K562 (cell line): Measurements from ENCODE around the gene ZNF362. TPM values are rescaled to one million over a fixed set of nuclear protein-coding genes. Genes with fewer than 3 reads are reported as not detected.

Experiments
- ATAC-seq: fragments of 200-7000 bp; cut with Tn5 transposase; 3 replicates; pipeline ENCODE4 v1.9.1; 2020; ENCODE audit warnings: moderate library complexity
- BruUV-seq: library from RNA; stranded (reverse); fragments of 400-500 nt; replicated peaks from 2 replicates; lab custom pipeline; 2021; lab: Mats Ljungman, UMichigan
- CTCF ChIA-PET: fragments of 300-600 bp; formaldehyde crosslinking; extraction: SDS; loops from one replicate; lab custom pipeline; 2021; ENCODE audit warnings: low intra/inter-chr PET ratio; lab: Yijun Ruan, JAX
- POLR2A ChIA-PET: fragments of 300-600, 350-650 bp; sonication (Branson Sonifier 250); formaldehyde crosslinking; extraction: SDS; loops from one replicate; lab custom pipeline; 2021; ENCODE audit warnings: antibody characterized with exemption, inconsistent platforms; lab: Yijun Ruan, JAX
- DNase-seq, 4 experiments: peaks; one replicate each; pipeline versions ENCODE4 v3.0.0 to v3.0.0-alpha.2; 2011 to 2018; ENCODE audit warnings: low spot score in 3 of 4, mixed read lengths in 3 of 4; ENCODE audit errors: extremely low read depth in 1 of 4
- FAIRE-seq: peaks from 2 replicates; lab custom pipeline; 2011; peaks lifted over from hg19 to GRCh38; lab: Jason Lieb, UNC
- H2AFZ ChIP-seq: 2 replicates; pipeline ENCODE4 v1.6.0; 2011; ENCODE audit warnings: low read depth, low read length, control low read depth, inconsistent platforms
- H3K27ac ChIP-seq: fragments of 200-600 bp; 3 replicates; pipeline ENCODE4 v1.8.0; 2011; ENCODE audit warnings: low read depth, mild to moderate bottlenecking, control low read depth, inconsistent platforms, low read length, moderate library complexity, mixed read lengths; ENCODE audit errors: extremely low read depth
- H3K27me3 ChIP-seq, 2 experiments: fragments of 300-600 bp in 1 of 2; 2 replicates in 1 of 2; 3 replicates in 1 of 2; pipeline versions ENCODE4 v1.6.0 to v1.8.0; 2011; ENCODE audit warnings: inconsistent platforms in 2 of 2, low read length in 2 of 2, mild to moderate bottlenecking in 1 of 2, mixed read lengths in 1 of 2, moderate library complexity in 1 of 2; ENCODE audit not compliant: control insufficient read depth in 2 of 2, insufficient read depth in 2 of 2
- H3K36me3 ChIP-seq: fragments of 300-600 bp; 3 replicates; pipeline ENCODE4 v1.8.0; 2011; ENCODE audit warnings: mild to moderate bottlenecking, low read length, inconsistent platforms; ENCODE audit not compliant: control insufficient read depth, insufficient read depth
- H3K4me1 ChIP-seq, 2 experiments: fragments of 200-600 bp in 1 of 2; replicated peaks in 1 of 2; 2 replicates in 1 of 2; 3 replicates in 1 of 2; pipeline versions ENCODE4 v1.5.1 to v1.8.0; 2011; ENCODE audit warnings: inconsistent platforms in 2 of 2, low read length in 2 of 2, mild to moderate bottlenecking in 1 of 2, mixed read lengths in 1 of 2, moderate library complexity in 1 of 2; ENCODE audit not compliant: control insufficient read depth in 2 of 2, insufficient read depth in 2 of 2
- H3K4me2 ChIP-seq: 2 replicates; pipeline ENCODE4 v1.6.1; 2011; ENCODE audit warnings: low read length, control low read depth, inconsistent platforms, mixed read lengths; ENCODE audit not compliant: insufficient read depth
- H3K4me3 ChIP-seq: fragments of 200-600 bp; sonication (generic), shearing (Covaris generic); 2 replicates; pipeline ENCODE4 v1.5.1; 2016; ENCODE audit warnings: control low read depth, inconsistent platforms
- H3K79me2 ChIP-seq: fragments of 200-600 bp; 3 replicates; pipeline ENCODE4 v1.8.0; 2011; ENCODE audit warnings: low read length, inconsistent platforms; ENCODE audit not compliant: control insufficient read depth, insufficient read depth
- H3K9ac ChIP-seq, 2 experiments: 2 replicates each; pipeline versions ENCODE4 v1.6.0 to v1.6.1; 2011; ENCODE audit warnings: low read depth in 2 of 2, low read length in 2 of 2, control low read depth in 1 of 2, inconsistent platforms in 1 of 2, mild to moderate bottlenecking in 1 of 2, mixed read lengths in 1 of 2; ENCODE audit not compliant: insufficient read depth in 1 of 2
- H3K9me1 ChIP-seq: one replicate; pipeline ENCODE4 v1.6.0; 2011; ENCODE audit warnings: inconsistent platforms, mild to moderate bottlenecking, low read length, moderate library complexity; ENCODE audit not compliant: control insufficient read depth, insufficient read depth
- H3K9me3 ChIP-seq: replicated peaks from 2 replicates; pipeline ENCODE4 v1.5.1; 2011; ENCODE audit warnings: low read depth, low read length, inconsistent platforms; ENCODE audit not compliant: control insufficient read depth, insufficient read depth
- H4K20me1 ChIP-seq: replicated peaks from 2 replicates; pipeline ENCODE4 v1.6.1; 2011; ENCODE audit warnings: low read length, inconsistent platforms, mixed read lengths; ENCODE audit not compliant: control insufficient read depth, insufficient read depth
- BRD4 ChIP-seq: fragments of 200-600 bp; sonication (generic); IDR thresholded peaks from 2 replicates; pipeline ENCODE4 v1.6.1; 2017; ENCODE audit warnings: inconsistent platforms
- CTCFL ChIP-seq: IDR thresholded peaks from 2 replicates; pipeline ENCODE4 v1.6.1; 2011; ENCODE audit warnings: borderline replicate concordance, low read depth, mild to moderate bottlenecking, moderate library complexity, low read length; ENCODE audit not compliant: insufficient read depth, poor library complexity, severe bottlenecking
- ESRRA ChIP-seq: fragments of 450-650 bp; IDR thresholded peaks from 2 replicates; pipeline ENCODE4 v1.6.1; 2014; ENCODE audit warnings: low read depth, mild to moderate bottlenecking, moderate library complexity, borderline replicate concordance
- HMGN3 ChIP-seq: IDR thresholded peaks from 2 replicates; pipeline ENCODE4 v1.6.1; 2011; ENCODE audit warnings: borderline replicate concordance, low read depth, mild to moderate bottlenecking, mixed read lengths, low read length; ENCODE audit not compliant: insufficient read length; ENCODE audit errors: extremely low read depth
- HSF4 ChIP-seq: fragments of 250-450 bp; sonication (Bioruptor Pico); IDR thresholded peaks from 2 replicates; pipeline ENCODE4 v2.1.2; 2022; ENCODE audit warnings: mild to moderate bottlenecking, moderate library complexity, borderline replicate concordance
- L3MBTL2 ChIP-seq: fragments of 450-650 bp; IDR thresholded peaks from 2 replicates; pipeline ENCODE4 v1.6.1; 2016; ENCODE audit warnings: mild to moderate bottlenecking, moderate library complexity
- MTA2 ChIP-seq: fragments of 450-650 bp; IDR thresholded peaks from 2 replicates; pipeline ENCODE4 v1.6.1; 2016; ENCODE audit warnings: low read depth
- NR3C1 ChIP-seq: sonication (generic); formaldehyde crosslinking; IDR thresholded peaks from 2 replicates; pipeline ENCODE4 v1.8.1; 2022; ENCODE audit warnings: missing genetic modification reagents
- RBM39 ChIP-seq: fragments of 200-400 bp; formaldehyde crosslinking; optimal IDR thresholded peaks from 2 replicates; pipeline ENCODE3; 2018; ENCODE audit warnings: low read depth, low read length
- TSC22D4 ChIP-seq: fragments of 450-650 bp; IDR thresholded peaks from 2 replicates; pipeline ENCODE4 v1.6.1; 2016; ENCODE audit warnings: missing genetic modification characterization, missing biosample characterization, control low read depth
- ZFP91 ChIP-seq: sonication (generic); formaldehyde crosslinking; IDR thresholded peaks from 2 replicates; pipeline ENCODE4 v1.8.0; 2022; ENCODE audit warnings: mild to moderate bottlenecking, missing genetic modification reagents
- ZNF592 ChIP-seq: fragments of 450-650 bp; IDR thresholded peaks from 2 replicates; pipeline ENCODE4 v1.6.1; 2017; ENCODE audit warnings: antibody characterized with exemption, mild to moderate bottlenecking
- WGBS: fragments of 100-300 bp; shearing (Covaris generic); methylation state at CpG from one replicate; pipeline ENCODE4 v1.1.6; 2016; ENCODE audit warnings: low coverage, mixed read lengths; ENCODE audit not compliant: insufficient coverage; ENCODE audit errors: missing lambda C conversion rate; 5-methylcytosine and 5-hydroxymethylcytosine counted together
- in situ Hi-C: fragments of 300-500 bp; cut with MboI; formaldehyde crosslinking; loops from 4 replicates; pipeline ENCODE4 v1.15.0; 2018; ENCODE audit warnings: inconsistent platforms, mixed read lengths
- intact Hi-C: fragments of 100-400 bp; cut with micrococcal nuclease; formaldehyde crosslinking; loops from 2 replicates; pipeline ENCODE4 v1.14.2; 2022
- polyA plus RNA-seq, 8 experiments: library from polyadenylated mRNA; depleted of rRNA in 4 of 8; stranded (reverse) in 5 of 8; unstranded in 3 of 8; fragments of >200 nt; fragmentation: Nextera tagmentation in 2 of 8; fragmentation: Illumina TruSeq in 1 of 8; extraction: Ambion mirVana in 2 of 8; extraction: Trizol in 1 of 8; gene quantifications; 2 replicates each; pipeline versions ENCODE4 v1.2.1 to v1.2.3, GENCODE V29; 2011 to 2014; ENCODE audit warnings: inconsistent platforms in 1 of 8, missing spikeins in 1 of 8
- total RNA-seq, 7 experiments: library from RNA; depleted of rRNA in 6 of 7; stranded (reverse); fragments of >200 nt in 6 of 7; fragmentation: Illumina TruSeq in 2 of 7; extraction: Trizol in 2 of 7; gene quantifications; 2 replicates each; pipeline versions ENCODE4 v1.2.1 to v1.2.3, GENCODE V29; 2011 to 2021; ENCODE audit warnings: low replicate concordance in 1 of 7

The ZNF362 gene
- total and polyA plus RNA-seq, 9 of the 15 experiments (the other 6 are each of a cell fraction or from before 2014, with no cell fraction given) = 0.01 to 1.1 (median 0.35) TPM; not detected in 1

GRCh38 chr1:33282791-33283190 is 26.5 kb downstream of the ZNF362 start (continued):
- no peak for TF ChIP-seq ZFP91 (CRISPR knock-in tag)

GRCh38 chr1:33284049-33284448 is 27.8 kb downstream of the ZNF362 start:
- WGBS = 2% methylated on average over 6 of the region's 6 CpGs
- H3K4me2 ChIP-seq = no peak overlapping the region
- no TSS peak for BruUV-seq
- in situ Hi-C loops (no loop called here), intact Hi-C loops (no loop called here)
- H3K9me3 ChIP-seq = no peaks in the 10 kb centered on the region
- peaks cover 0 to 10% of the 10 kb centered on the region in 2 experiments; a peak in 1 of 5 replicates for H3K4me1 ChIP-seq
- no peak overlapping the region for H3K9ac ChIP-seq
- DNase-seq (no peak), FAIRE-seq (no peak), ATAC-seq (no peak)
- H2AFZ ChIP-seq = no peak overlapping the region
- no peak overlapping the region for H3K27ac ChIP-seq
- POLR2A ChIA-PET = interaction anchor here (0.6 kb wide), 2 partner anchors 322 to 371 kb away, joined by 3 read pairs; no protein-coding TSS in a partner anchor
- H3K9me1 ChIP-seq = no peaks in the 10 kb centered on the region
- no peak overlapping the region for H3K4me3 ChIP-seq
- H4K20me1 ChIP-seq = no peaks in the 10 kb centered on the region; the same call in 1 of the 2 replicates
- H3K36me3 ChIP-seq = no peaks in the 10 kb centered on the region
- H3K79me2 ChIP-seq = no peaks in the 10 kb centered on the region
- peaks cover 50 to 52% of the 10 kb centered on the region in 2 experiments; a peak in 4 of 5 replicates for H3K27me3 ChIP-seq
- CTCF ChIA-PET = no interaction called here
- TF ChIP-seq ESRRA (no peak), TSC22D4 (tag) (no peak), ZNF592 (no peak), HMGN3 (no peak), NR3C1 (CRISPR knock-in tag) (no peak), CTCFL (no peak), RBM39 (no peak), HSF4 (CRISPR knock-in tag) (no peak), L3MBTL2 (no peak), BRD4 (no peak), MTA2 (no peak)
